Gastroesophageal sphincter (tissue), 3 donors: ENCODE measurements around the gene IP6K2.

Experiments
- EP300 ChIP-seq: sonication (generic); formaldehyde crosslinking; IDR thresholded peaks from one replicate; pipeline ENCODE4 v1.6.1; 2017; ENCODE audit warnings: antibody characterized with exemption, mild to moderate bottlenecking
- TF ChIP-seq, protein P1 (sequence below), 4 experiments: fragments of 200-600 bp in 2 of 4; fragments of 450-650 bp in 2 of 4; sonication (generic) in 1 of 4; IDR thresholded peaks; one replicate each; pipeline ENCODE4 v1.5.1; 2017 to 2019; ENCODE audit warnings: antibody characterized with exemption in 4 of 4, mild to moderate bottlenecking in 2 of 4, moderate library complexity in 2 of 4

DNA sequence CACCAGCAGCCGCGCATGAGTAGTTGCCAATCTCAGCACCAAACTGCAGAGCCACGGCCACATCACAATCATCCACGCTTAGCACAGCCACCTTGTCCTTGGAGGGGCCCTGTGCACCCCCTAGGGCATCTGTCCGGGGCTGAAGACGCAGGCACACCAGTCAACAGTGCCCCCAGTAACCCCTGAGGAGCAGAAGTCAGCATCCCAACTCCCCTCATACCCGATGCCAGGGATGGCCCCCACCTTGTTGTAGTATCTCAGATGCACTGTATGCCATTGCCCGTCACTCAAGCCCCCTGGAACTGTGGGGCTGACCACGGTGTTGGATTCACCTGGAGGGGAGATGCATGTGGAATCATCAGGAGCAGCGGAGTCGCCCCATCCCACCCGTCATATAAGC is 62.0 kb downstream of the IP6K2 start:
- TF ChIP-seq EP300, result no peak
- TF ChIP-seq, protein P1, sequence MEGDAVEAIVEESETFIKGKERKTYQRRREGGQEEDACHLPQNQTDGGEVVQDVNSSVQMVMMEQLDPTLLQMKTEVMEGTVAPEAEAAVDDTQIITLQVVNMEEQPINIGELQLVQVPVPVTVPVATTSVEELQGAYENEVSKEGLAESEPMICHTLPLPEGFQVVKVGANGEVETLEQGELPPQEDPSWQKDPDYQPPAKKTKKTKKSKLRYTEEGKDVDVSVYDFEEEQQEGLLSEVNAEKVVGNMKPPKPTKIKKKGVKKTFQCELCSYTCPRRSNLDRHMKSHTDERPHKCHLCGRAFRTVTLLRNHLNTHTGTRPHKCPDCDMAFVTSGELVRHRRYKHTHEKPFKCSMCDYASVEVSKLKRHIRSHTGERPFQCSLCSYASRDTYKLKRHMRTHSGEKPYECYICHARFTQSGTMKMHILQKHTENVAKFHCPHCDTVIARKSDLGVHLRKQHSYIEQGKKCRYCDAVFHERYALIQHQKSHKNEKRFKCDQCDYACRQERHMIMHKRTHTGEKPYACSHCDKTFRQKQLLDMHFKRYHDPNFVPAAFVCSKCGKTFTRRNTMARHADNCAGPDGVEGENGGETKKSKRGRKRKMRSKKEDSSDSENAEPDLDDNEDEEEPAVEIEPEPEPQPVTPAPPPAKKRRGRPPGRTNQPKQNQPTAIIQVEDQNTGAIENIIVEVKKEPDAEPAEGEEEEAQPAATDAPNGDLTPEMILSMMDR (IDR thresholded peaks at IDR 0.05), result no peak
